ENCODE results near the gene RTBDN.

The RTBDN gene

DNA sequence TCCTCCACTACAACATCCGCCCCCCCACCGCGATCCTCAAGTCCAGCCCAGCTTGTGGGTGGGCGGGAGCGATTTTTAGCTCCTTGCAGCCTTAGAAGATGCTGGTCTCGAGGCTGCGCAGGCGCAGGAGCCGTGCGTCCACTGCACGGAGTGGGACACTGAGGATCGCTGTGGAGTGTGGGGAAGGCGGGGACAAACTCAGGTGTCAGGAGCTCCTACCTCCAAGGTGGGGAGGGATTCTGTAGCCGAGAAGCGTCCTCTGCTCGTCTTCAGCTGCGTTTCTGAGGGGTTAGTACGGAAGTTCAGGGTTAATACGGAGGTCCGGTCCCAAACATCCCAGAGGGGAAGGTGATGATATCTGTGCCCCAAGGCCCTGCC lies at the start of gene RTBDN:
TSS of gene RTBDN (minus strand) at position 14 of the 378 bp plus-strand sequence. CDS start 4,600 bp downstream, outside the sequence.
- H3K4me1 ChIP-seq, result peaks cover 12% of the 10 kb centered on the region

DNA sequence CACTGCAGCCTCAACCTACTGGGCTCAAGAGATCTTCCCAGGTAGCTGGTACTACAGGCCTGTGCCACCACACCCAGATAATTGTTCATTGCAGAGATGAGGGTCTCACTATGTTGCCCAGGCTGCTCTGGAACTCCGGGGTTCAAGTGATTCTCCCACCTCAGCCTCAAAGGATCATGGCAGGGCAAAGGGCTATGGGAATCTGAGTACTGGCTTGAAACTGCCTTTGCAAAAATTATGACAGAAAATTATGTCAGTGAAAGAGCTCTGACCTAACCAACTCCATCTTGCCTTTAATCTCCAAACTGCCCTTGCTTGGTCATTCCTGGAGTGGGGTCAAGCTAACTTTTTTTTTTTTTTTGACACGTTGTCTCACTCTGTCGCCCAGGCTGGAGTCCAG lies 48.2 kb upstream of the RTBDN start:
- H3K4me1 ChIP-seq, result no peaks in the 10 kb centered on the region
- H3K27me3 ChIP-seq (ENCODE audit: control insufficient read depth, insufficient read depth, low read length), result no peaks in the 10 kb centered on the region
- H3K27ac ChIP-seq, result no peak overlapping the region

More for the DNA sequence above, at the start of gene RTBDN:
- peak within 1 kb of the TSS; percentile 58 for H3K4me2 ChIP-seq (ENCODE audit: low read length)
- no peaks in the 10 kb centered on the region for H3K36me3 ChIP-seq (ENCODE audit: control insufficient read depth, insufficient read depth, low read length)
- peak within 1 kb of the TSS; percentile 40 for H3K4me3 ChIP-seq (ENCODE audit: low read depth, low read length)
- no peaks in the 10 kb centered on the region for H3K79me2 ChIP-seq
- no peaks in the 10 kb centered on the region for H3K27me3 ChIP-seq (ENCODE audit: control insufficient read depth, insufficient read depth, low read length)
- peak within 1 kb of the TSS; percentile 45 for H3K27ac ChIP-seq
- H2AFZ ChIP-seq, result peak within 1 kb of the TSS; percentile 96
- TF ChIP-seq, protein P1, sequence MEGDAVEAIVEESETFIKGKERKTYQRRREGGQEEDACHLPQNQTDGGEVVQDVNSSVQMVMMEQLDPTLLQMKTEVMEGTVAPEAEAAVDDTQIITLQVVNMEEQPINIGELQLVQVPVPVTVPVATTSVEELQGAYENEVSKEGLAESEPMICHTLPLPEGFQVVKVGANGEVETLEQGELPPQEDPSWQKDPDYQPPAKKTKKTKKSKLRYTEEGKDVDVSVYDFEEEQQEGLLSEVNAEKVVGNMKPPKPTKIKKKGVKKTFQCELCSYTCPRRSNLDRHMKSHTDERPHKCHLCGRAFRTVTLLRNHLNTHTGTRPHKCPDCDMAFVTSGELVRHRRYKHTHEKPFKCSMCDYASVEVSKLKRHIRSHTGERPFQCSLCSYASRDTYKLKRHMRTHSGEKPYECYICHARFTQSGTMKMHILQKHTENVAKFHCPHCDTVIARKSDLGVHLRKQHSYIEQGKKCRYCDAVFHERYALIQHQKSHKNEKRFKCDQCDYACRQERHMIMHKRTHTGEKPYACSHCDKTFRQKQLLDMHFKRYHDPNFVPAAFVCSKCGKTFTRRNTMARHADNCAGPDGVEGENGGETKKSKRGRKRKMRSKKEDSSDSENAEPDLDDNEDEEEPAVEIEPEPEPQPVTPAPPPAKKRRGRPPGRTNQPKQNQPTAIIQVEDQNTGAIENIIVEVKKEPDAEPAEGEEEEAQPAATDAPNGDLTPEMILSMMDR (IDR thresholded peaks at IDR 0.05), result no peak
- H3K9me3 ChIP-seq (ENCODE audit: control insufficient read depth, low read length), result no peaks in the 10 kb centered on the region
- peak within 1 kb of the TSS; percentile 48 for H3K9ac ChIP-seq

DNA sequence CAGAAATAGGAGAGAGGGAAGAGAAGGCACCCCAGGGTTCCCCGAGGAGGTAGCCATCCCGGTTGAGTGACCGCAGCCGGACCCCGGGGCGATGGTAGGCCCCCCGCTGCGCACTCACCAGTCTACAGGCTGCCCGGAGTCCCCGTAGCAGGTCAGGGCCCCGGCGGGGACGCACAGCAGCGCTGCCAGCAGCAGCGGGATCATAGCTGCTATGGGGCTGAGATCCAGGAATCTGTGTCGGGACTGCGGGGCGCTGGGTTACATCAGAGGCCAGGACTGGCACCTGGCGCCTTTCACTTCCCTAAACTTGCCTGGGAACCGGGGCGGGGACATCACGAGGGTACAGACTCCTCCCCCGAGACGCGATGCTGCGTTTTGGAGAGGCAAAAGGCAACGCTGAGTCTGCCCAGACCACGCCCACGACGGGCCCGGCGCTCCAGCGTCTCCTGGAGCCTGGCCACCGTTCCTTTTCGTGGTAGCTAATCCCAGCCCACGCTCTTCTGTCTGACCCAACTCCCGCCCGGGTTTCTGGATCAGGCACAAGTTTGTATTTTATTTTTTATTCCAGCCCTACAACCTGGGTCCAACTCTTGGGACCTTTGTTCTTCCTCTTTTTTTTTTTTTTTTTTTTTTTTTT lies 46.9 kb upstream of the RTBDN start, which contains the start of gene DNASE2:
TSS of gene DNASE2 (minus strand) at position 278 of the 637 bp plus-strand sequence. CDS start at position 204, 74 bp downstream.
- Histone ChIP-seq H2AFZ (peak within 1 kb of the TSS; percentile 89), H3K4me2 (ENCODE audit: low read length) (peak within 1 kb of the TSS; percentile 63), H3K9me3 (ENCODE audit: control insufficient read depth, low read length) (no peaks in the 10 kb centered on the region), H3K27ac (peak within 1 kb of the TSS; percentile 72), H3K79me2 (no peaks in the 10 kb centered on the region), H3K36me3 (ENCODE audit: control insufficient read depth, insufficient read depth, low read length) (no peaks in the 10 kb centered on the region), H3K27me3 (ENCODE audit: control insufficient read depth, insufficient read depth, low read length) (no peaks in the 10 kb centered on the region), H3K9ac (no peak within 1 kb of the TSS), H3K4me1 (no peaks in the 10 kb centered on the region), H3K4me3 (ENCODE audit: low read depth, low read length) (peak within 1 kb of the TSS; percentile 82)
- TF ChIP-seq, protein P1 (IDR thresholded peaks at IDR 0.05), result no peak

More for the DNA sequence above, 48.2 kb upstream of the RTBDN start:
- H3K9ac ChIP-seq, result no peak overlapping the region
- no peaks in the 10 kb centered on the region for H3K79me2 ChIP-seq
- H3K4me3 ChIP-seq (ENCODE audit: low read depth, low read length), result no peak overlapping the region
- H3K4me2 ChIP-seq (ENCODE audit: low read length), result no peak overlapping the region
- no peaks in the 10 kb centered on the region for H3K9me3 ChIP-seq (ENCODE audit: control insufficient read depth, low read length)
- H2AFZ ChIP-seq, result no peak overlapping the region
- TF ChIP-seq, protein P1 (IDR thresholded peaks at IDR 0.05), result no peak
- no peaks in the 10 kb centered on the region for H3K36me3 ChIP-seq (ENCODE audit: control insufficient read depth, insufficient read depth, low read length)

DNA sequence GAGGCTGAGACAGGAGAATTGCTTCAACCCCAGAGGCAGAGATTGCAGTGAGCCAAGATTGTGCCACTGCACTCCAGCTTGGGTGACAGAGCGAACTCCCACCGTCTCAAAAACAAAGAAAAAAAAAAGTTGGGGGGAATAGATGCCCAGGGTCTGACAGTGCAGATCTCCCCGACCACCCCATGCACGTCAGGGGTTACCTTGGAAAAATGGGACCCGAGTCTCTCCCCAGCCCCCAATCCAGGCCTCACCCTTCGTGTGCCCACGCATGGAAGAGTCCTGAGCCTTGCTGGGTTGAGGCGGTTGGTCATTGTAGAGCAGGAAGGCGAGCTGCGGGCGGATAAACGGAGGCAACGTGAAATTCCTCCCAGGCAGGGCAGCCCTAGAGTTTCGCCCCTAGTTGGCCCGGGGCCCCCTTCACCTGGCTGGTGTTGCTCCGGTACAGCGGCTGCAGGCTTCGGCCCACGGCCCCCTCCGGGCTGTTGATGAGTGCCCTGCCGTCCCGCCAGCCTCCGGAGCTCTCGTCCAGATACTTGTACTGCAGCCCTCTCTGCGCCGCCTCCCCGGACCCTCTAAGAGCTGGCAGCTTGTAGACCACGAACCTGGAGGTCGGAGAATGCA lies 46.3 kb upstream of the RTBDN start:
- Histone ChIP-seq H3K9me3 (ENCODE audit: control insufficient read depth, low read length) (no peaks in the 10 kb centered on the region), H3K4me3 (ENCODE audit: low read depth, low read length) (peak overlapping the region; percentile 82), H3K4me1 (no peaks in the 10 kb centered on the region), H3K27me3 (ENCODE audit: control insufficient read depth, insufficient read depth, low read length) (no peaks in the 10 kb centered on the region), H2AFZ (peak overlapping the region; percentile 89), H3K79me2 (no peaks in the 10 kb centered on the region), H3K27ac (peak overlapping the region; percentile 72), H3K36me3 (ENCODE audit: control insufficient read depth, insufficient read depth, low read length) (no peaks in the 10 kb centered on the region), H3K4me2 (ENCODE audit: low read length) (peak overlapping the region; percentile 63), H3K9ac (no peak overlapping the region)
- TF ChIP-seq, protein P1 (IDR thresholded peaks at IDR 0.05), result no peak

Data from parathyroid adenoma (tissue), 2 donors.